K562 (cell line): ENCODE data around the gene DNAJC11. TPM values are rescaled to one million over a fixed set of nuclear protein-coding genes. Genes with fewer than 3 reads are reported as not detected.

Source experiments
- CREB5 ChIP-seq: fragments of 250-450 bp; sonication (Bioruptor Pico); IDR thresholded peaks from 2 replicates; pipeline ENCODE4 v1.5.0; 2020; ENCODE audit warnings: mild to moderate bottlenecking
- DMBX1 ChIP-seq: fragments of 250-450 bp; sonication (Bioruptor Pico); IDR thresholded peaks from 2 replicates; pipeline ENCODE4 v1.8.0; 2022; ENCODE audit warnings: inconsistent platforms, mild to moderate bottlenecking, moderate library complexity, borderline replicate concordance
- EP300 ChIP-seq: IDR thresholded peaks from 2 replicates; pipeline ENCODE4 v1.6.1; 2012; ENCODE audit warnings: low read length, improper control_type of control experiment
- KDM5B ChIP-seq: fragments of 200-600 bp; sonication (generic); IDR thresholded peaks from 2 replicates; pipeline ENCODE4 v1.6.1; 2012; ENCODE audit warnings: low read depth, mild to moderate bottlenecking, moderate library complexity, low read length, control low read depth, inconsistent platforms; ENCODE audit not compliant: insufficient replicate concordance
- LARP7 ChIP-seq: fragments of 450-650 bp; IDR thresholded peaks from 2 replicates; pipeline ENCODE4 v1.6.1; 2016
- LEF1 ChIP-seq: fragments of 450-650 bp; IDR thresholded peaks from 2 replicates; pipeline ENCODE4 v1.6.1; 2016; ENCODE audit warnings: mild to moderate bottlenecking
- MAFF ChIP-seq: IDR thresholded peaks from 2 replicates; pipeline ENCODE4 v1.6.1; 2012; ENCODE audit warnings: low read length, improper control_type of control experiment
- MAFG ChIP-seq: fragments of 450-650 bp; conservative IDR thresholded peaks from 2 replicates; pipeline ENCODE4 v1.6.1; 2016; ENCODE audit warnings: missing genetic modification characterization, missing compliant biosample characterization
- MXD1 ChIP-seq: fragments of 250-450 bp; sonication (Bioruptor Pico); IDR thresholded peaks from 2 replicates; pipeline ENCODE4 v1.8.0; 2021; ENCODE audit warnings: borderline replicate concordance, mild to moderate bottlenecking, moderate library complexity; ENCODE audit not compliant: poor library complexity, severe bottlenecking
- MXI1 ChIP-seq: IDR thresholded peaks from 2 replicates; pipeline ENCODE4 v1.6.1; 2011; ENCODE audit warnings: low read depth, mild to moderate bottlenecking, improper control_type of control experiment, low read length
- PML ChIP-seq: IDR thresholded peaks from 2 replicates; pipeline ENCODE4 v1.6.1; 2012; ENCODE audit warnings: low read length, inconsistent platforms
- TBP ChIP-seq: optimal IDR thresholded peaks from 2 replicates; pipeline ENCODE3; 2011; ENCODE audit warnings: low read depth, low read length, improper control_type of control experiment
- THAP12 ChIP-seq: fragments of 250-450 bp; sonication (Bioruptor Pico); IDR thresholded peaks from 2 replicates; pipeline ENCODE4 v1.9.0; 2021; ENCODE audit warnings: mild to moderate bottlenecking, inconsistent platforms
- ZFP36 ChIP-seq: fragments of 150-350 bp; IDR thresholded peaks from 2 replicates; pipeline ENCODE4 v1.6.1; 2018; ENCODE audit warnings: low read length, low read depth; ENCODE audit not compliant: partially characterized antibody
- ZNF23 ChIP-seq: fragments of 250-450 bp; sonication (Bioruptor Pico); IDR thresholded peaks from 2 replicates; pipeline ENCODE4 v1.4.0; 2020; ENCODE audit warnings: mild to moderate bottlenecking
- ZNF408 ChIP-seq: fragments of 250-450 bp; sonication (Bioruptor Pico); IDR thresholded peaks from 2 replicates; pipeline ENCODE4 v1.4.0; 2020; ENCODE audit warnings: low read depth, mild to moderate bottlenecking, moderate library complexity
- ZNF445 ChIP-seq: fragments of 250-450 bp; sonication (Bioruptor Pico); IDR thresholded peaks from 2 replicates; pipeline ENCODE4 v1.4.0; 2020; ENCODE audit warnings: low read depth, mild to moderate bottlenecking, moderate library complexity
- ZNF609 ChIP-seq: sonication (generic); formaldehyde crosslinking; IDR thresholded peaks from 2 replicates; pipeline ENCODE4 v1.8.1; 2023; ENCODE audit warnings: missing genetic modification reagents, mild to moderate bottlenecking, borderline replicate concordance
- polyA plus RNA-seq, 8 experiments: library from polyadenylated mRNA; depleted of rRNA in 4 of 8; stranded (reverse) in 5 of 8; unstranded in 3 of 8; fragments of >200 nt; fragmentation: Nextera tagmentation in 2 of 8; fragmentation: Illumina TruSeq in 1 of 8; extraction: Ambion mirVana in 2 of 8; extraction: Trizol in 1 of 8; gene quantifications; 2 replicates each; pipeline versions ENCODE4 v1.2.1 to v1.2.3, GENCODE V29; 2011 to 2014; ENCODE audit warnings: inconsistent platforms in 1 of 8, missing spikeins in 1 of 8
- total RNA-seq, 7 experiments: library from RNA; depleted of rRNA in 6 of 7; stranded (reverse); fragments of >200 nt in 6 of 7; fragmentation: Illumina TruSeq in 2 of 7; extraction: Trizol in 2 of 7; gene quantifications; 2 replicates each; pipeline versions ENCODE4 v1.2.1 to v1.2.3, GENCODE V29; 2011 to 2021; ENCODE audit warnings: low replicate concordance in 1 of 7

The DNAJC11 gene
- total and polyA plus RNA-seq, 9 of the 15 experiments (the other 6 are each of a cell fraction or from before 2014, with no cell fraction given): 14.1 to 123 (median 76.6) TPM

GRCh38 chr1:6603915-6604558, 97.6 kb downstream of the DNAJC11 start (continued):
- TF ChIP-seq ZNF609 (no peak), ZNF408 (CRISPR knock-in tag) (no peak), THAP12 (CRISPR knock-in tag) (no peak), TBP (no peak), LARP7 (no peak), MXD1 (CRISPR knock-in tag) (peak; percentile 97), MXI1 (peak; percentile 78; the same call in 1 of the 2 replicates), LEF1 (no peak), KDM5B (peak; percentile 83), PML (peak; percentile 36; the same call in 1 of the 2 replicates), ZNF445 (CRISPR knock-in tag) (no peak; the same call in 1 of the 2 replicates), DMBX1 (CRISPR knock-in tag) (peak; percentile 73), MAFG (no peak), ZFP36 (no peak), MAFF (no peak), EP300 (peak; percentile 30), ZNF23 (CRISPR knock-in tag) (no peak), CREB5 (no peak)
